Hepatic stellate cell (primary cell): ENCODE measurements around the gene SDK1.
"Not testable (repeated sequence)": the region's sequence is repeated elsewhere in the genome, so short reads cannot be mapped to it uniquely, and the experiment has no call there.

Experiments used
- DNase-seq: peaks from one replicate; pipeline ENCODE4 v3.0.0; 2011; ENCODE audit warnings: low spot score

Gene SDK1

GRCh38 chr7:4073750-4074149, 772.7 kb downstream of the SDK1 start:
- DNase-seq: no peak

GRCh38 chr7:4074407-4074806, 773.4 kb downstream of the SDK1 start:
- DNase-seq: no peak

GRCh38 chr7:4074994-4075393, 773.9 kb downstream of the SDK1 start:
- DNase-seq: no peak

- DNase-seq: no peak
Measured at GRCh38 chr7:4076701-4077294, 775.7 kb downstream of the SDK1 start.

- DNase-seq: no peak
Measured at GRCh38 chr7:4077980-4078379, 776.9 kb downstream of the SDK1 start.

DNA sequence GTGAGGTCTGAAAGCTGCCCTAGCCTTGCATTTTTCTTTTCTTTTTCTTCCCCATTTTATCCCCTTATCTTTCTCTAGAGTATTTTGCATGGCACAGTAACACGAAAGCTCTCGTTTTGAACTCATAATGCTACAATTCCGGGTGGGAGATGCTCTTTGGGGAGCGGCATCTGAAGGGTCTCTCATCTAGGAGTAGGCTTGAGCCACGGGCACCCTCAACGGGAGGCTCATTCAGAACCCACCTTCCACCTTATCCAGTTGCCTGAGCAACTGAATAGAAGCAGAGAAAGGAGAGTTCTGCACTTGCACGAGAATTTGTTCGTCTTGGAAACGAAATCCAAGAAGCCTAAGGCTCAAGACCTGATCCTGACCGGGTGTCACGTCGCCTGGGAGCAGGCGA, 777.5 kb downstream of the SDK1 start:
- no peak for DNase-seq

- DNase-seq: no peak
Measured at GRCh38 chr7:4079366-4079765, 778.3 kb downstream of the SDK1 start.

- DNase-seq: no peak
Measured at GRCh38 chr7:4079956-4080355, 778.9 kb downstream of the SDK1 start.

DNA sequence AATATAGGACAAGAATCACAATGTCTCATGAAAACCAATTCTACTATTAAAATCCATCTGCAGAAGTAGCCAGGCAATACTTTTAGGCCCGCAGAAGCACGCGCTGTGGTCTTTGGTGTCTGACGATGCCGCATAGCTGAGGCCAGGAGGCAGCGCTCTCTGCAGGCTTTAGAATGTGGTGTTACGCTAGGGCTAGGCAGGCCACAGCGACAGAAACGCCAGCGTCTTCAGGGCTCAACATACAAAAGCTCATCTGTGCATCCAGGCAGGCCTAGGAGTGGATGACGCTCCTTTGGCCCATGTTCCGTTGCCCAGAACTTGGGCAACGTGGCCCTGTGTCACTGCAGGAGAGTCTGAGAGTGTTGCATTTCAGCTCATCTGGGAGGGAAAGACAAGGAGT, 779.9 kb downstream of the SDK1 start:
- no peak for DNase-seq

GRCh38 chr7:4083513-4083912, 782.5 kb downstream of the SDK1 start:
- no peak for DNase-seq

DNA sequence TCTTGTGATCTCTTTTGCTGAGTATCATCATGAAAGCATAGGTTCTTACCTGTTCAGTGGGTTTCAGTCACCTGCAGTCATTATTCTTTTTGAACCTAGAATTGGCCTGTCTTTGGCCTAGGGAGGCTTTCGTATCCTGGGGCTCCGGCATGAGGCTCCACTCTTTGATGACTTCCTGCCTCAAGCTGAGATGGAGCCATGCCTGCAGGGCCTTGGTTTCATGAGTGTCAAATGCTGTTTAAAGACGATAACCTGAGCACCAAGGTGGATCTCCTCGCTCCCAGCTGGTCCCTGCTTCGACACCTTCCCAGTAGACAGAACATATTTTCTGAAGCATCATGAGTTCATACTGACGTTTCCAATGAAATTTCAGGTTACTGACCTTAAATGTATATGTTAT, 783.2 kb downstream of the SDK1 start:
- DNase-seq: no peak

- DNase-seq: no peak
Measured at GRCh38 chr7:4085937-4086691, 785.1 kb downstream of the SDK1 start.

- no peak for DNase-seq
Measured at GRCh38 chr7:4086723-4087122, 785.7 kb downstream of the SDK1 start.

DNA sequence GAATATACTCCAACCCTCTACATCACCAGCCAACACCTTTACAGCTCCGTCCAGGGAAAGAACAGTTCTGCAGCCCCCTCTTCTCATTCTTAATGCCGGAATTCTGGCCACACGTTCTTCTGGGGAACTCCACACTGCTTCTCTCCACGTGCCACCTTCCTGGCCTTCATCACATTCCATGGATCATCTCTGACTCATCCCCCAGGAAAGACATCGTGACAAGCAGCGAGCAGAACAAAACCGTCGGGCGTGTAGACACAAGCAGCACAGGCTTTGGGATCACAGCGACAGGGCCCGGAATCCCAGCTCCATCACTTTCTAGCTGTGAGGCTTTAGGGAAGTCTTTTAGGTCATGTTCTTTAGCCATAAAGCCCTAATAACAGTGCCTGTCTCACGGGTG, 790.7 kb downstream of the SDK1 start:
- DNase-seq: no peak

DNA sequence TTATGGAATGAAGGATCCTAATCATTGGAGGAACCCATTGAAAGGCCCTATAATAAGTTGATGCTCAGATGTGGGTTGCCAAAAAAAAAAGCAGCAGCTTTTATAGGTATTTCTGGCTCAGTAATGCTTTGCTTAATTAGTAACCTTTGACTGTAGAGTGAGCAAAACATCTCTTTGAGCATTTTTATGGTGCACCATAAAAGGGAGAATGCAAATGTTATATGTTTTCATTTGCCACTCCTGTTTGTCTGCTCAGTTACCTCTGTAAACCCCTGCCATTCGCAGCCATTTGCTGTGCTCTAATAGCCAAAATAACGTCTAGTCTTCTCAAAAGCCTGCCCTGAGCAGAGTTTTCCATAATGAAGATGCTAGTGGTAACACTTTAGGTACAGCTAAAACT, 792.0 kb downstream of the SDK1 start:
- DNase-seq: no peak

GRCh38 chr7:4093483-4093882, 792.4 kb downstream of the SDK1 start:
- no peak for DNase-seq

DNA sequence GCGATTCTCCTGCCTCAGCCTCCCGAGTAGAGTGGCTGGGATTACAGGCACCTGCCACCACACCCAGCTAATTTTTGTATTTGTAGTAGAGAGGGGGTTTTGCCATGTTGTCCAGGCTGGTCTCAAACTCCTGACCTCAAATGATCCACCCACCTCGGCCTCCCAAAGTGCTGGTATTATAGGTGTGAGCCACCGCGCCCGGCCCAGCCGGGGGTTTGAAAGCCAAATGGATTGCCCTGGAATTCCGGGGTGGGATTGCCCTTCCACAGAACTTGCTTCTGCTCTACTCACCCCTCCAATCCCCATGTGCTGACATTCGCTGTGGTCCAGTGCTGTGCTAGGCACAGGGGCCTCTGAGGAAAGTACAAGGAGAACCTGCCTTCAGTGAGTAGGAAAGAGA, 793.1 kb downstream of the SDK1 start:
- not testable (repeated sequence) for DNase-seq

DNA sequence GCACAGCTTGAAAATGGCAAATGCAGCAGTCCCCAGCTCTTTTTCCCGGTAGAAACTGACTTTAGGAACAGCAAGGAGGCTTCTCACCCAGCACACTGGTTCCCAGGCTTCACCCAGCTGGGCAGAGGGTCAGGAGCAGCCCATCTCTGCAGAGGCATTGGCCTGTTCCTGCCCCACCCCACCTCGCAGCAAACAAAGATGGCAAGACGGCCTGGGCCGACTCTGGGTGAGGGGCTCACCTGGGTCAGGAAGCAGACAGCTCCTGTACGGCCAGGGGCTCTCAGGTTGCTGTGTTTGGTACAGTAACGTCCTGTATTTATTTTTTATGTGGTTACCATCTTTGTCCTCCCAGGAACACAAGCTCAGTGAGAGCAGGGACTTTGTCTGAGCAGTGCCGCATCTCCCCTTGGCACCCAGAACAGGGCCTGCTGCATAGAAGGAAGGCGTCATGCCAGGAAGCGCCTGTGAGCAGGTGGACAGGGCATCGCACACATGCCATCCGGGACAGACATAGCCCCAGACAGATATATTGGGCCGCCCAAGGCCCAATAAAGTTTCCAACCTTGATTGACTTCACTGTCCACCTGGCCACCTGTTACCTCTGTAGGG, 796.1 kb downstream of the SDK1 start:
- no peak for DNase-seq

DNA sequence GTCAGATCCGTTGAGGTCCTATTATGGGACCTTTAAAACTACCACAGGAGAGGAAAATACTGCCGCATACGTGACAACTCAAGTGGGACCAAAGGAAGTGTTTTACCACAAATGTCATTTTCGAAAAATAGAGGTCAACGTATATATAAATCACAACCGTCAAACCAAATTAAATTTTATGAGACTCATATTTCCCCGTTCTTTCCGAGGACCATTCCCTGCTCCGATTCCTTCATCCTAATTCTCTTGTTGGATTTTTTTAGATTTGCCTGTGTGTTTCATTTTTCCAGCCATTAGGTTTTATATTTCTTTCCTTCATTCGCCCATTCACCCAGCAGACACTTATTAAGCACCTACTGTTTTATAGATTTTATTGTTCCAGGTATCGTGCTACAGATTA, 797.1 kb downstream of the SDK1 start:
- no peak for DNase-seq

DNA sequence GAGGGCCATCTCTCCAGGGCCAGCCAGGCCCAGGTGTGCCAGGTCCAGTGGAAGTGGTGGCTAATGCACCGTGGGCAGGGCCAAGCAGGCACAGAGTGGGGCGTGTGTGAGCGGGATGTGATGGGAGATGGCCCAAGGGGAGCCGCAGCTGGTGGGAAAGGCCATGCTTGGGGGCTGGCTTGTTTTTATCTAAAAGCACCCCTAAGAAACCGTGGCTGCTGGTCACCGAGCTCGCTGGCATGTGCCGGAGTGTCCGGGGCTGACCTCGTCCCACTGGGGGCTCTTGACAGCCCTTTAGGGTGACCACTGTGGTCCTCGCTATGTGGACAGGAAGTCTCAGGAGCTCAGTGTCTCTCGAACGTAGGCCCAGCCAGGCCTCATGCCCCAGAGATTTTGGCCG, 798.6 kb downstream of the SDK1 start:
- no peak for DNase-seq

DNA sequence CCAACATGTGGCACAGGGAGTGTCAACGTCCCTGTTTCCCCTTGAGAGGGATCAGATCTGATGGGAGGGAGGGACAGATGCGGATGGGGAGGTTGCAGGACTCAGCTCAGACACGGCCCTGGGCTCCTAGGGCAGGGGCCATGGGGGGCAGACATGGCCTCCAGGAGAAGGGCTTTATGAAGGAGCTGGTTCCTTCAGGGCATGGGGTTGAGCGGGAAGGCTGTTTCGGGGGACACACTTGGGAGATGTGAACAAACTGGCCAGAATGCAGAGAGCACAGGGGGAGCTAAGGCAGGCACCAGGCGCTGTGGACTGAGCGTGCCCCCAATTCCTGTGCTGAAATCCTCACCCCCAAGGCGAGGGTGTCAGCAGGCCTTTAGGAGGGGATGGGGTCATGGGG, 799.1 kb downstream of the SDK1 start:
- no peak for DNase-seq

GRCh38 chr7:4100691-4101090, 799.6 kb downstream of the SDK1 start:
- DNase-seq: no peak

- DNase-seq: no peak
Measured at GRCh38 chr7:4102231-4102841, 801.3 kb downstream of the SDK1 start.
